K562 (cell line): ENCODE measurements around the gene LRP1B. TPM values are rescaled to one million over a fixed set of nuclear protein-coding genes. Genes with fewer than 3 reads are reported as not detected.

ENCODE experiments used
- ATAC-seq: fragments of 200-7000 bp; cut with Tn5 transposase; 3 replicates; pipeline ENCODE4 v1.9.1; 2020; ENCODE audit warnings: moderate library complexity
- BruUV-seq: library from RNA; stranded (reverse); fragments of 400-500 nt; replicated peaks from 2 replicates; lab custom pipeline; 2021; lab: Mats Ljungman, UMichigan
- CTCF ChIA-PET: fragments of 300-600 bp; formaldehyde crosslinking; extraction: SDS; loops from one replicate; lab custom pipeline; 2021; ENCODE audit warnings: low intra/inter-chr PET ratio; lab: Yijun Ruan, JAX
- POLR2A ChIA-PET: fragments of 300-600, 350-650 bp; sonication (Branson Sonifier 250); formaldehyde crosslinking; extraction: SDS; loops from one replicate; lab custom pipeline; 2021; ENCODE audit warnings: antibody characterized with exemption, inconsistent platforms; lab: Yijun Ruan, JAX
- DNase-seq, 4 experiments: peaks; one replicate each; pipeline versions ENCODE4 v3.0.0 to v3.0.0-alpha.2; 2011 to 2018; ENCODE audit warnings: low spot score in 3 of 4, mixed read lengths in 3 of 4; ENCODE audit errors: extremely low read depth in 1 of 4
- FAIRE-seq: peaks from 2 replicates; lab custom pipeline; 2011; peaks lifted over from hg19 to GRCh38; lab: Jason Lieb, UNC
- H2AFZ ChIP-seq: 2 replicates; pipeline ENCODE4 v1.6.0; 2011; ENCODE audit warnings: low read depth, low read length, control low read depth, inconsistent platforms
- H3K27ac ChIP-seq: fragments of 200-600 bp; 3 replicates; pipeline ENCODE4 v1.8.0; 2011; ENCODE audit warnings: low read depth, mild to moderate bottlenecking, control low read depth, inconsistent platforms, low read length, moderate library complexity, mixed read lengths; ENCODE audit errors: extremely low read depth
- H3K27me3 ChIP-seq, 2 experiments: fragments of 300-600 bp in 1 of 2; 2 replicates in 1 of 2; 3 replicates in 1 of 2; pipeline versions ENCODE4 v1.6.0 to v1.8.0; 2011; ENCODE audit warnings: inconsistent platforms in 2 of 2, low read length in 2 of 2, mild to moderate bottlenecking in 1 of 2, mixed read lengths in 1 of 2, moderate library complexity in 1 of 2; ENCODE audit not compliant: control insufficient read depth in 2 of 2, insufficient read depth in 2 of 2
- H3K36me3 ChIP-seq: fragments of 300-600 bp; 3 replicates; pipeline ENCODE4 v1.8.0; 2011; ENCODE audit warnings: mild to moderate bottlenecking, low read length, inconsistent platforms; ENCODE audit not compliant: control insufficient read depth, insufficient read depth
- H3K4me1 ChIP-seq, 2 experiments: fragments of 200-600 bp in 1 of 2; replicated peaks in 1 of 2; 2 replicates in 1 of 2; 3 replicates in 1 of 2; pipeline versions ENCODE4 v1.5.1 to v1.8.0; 2011; ENCODE audit warnings: inconsistent platforms in 2 of 2, low read length in 2 of 2, mild to moderate bottlenecking in 1 of 2, mixed read lengths in 1 of 2, moderate library complexity in 1 of 2; ENCODE audit not compliant: control insufficient read depth in 2 of 2, insufficient read depth in 2 of 2
- H3K4me2 ChIP-seq: 2 replicates; pipeline ENCODE4 v1.6.1; 2011; ENCODE audit warnings: low read length, control low read depth, inconsistent platforms, mixed read lengths; ENCODE audit not compliant: insufficient read depth
- H3K4me3 ChIP-seq: fragments of 200-600 bp; sonication (generic), shearing (Covaris generic); 2 replicates; pipeline ENCODE4 v1.5.1; 2016; ENCODE audit warnings: control low read depth, inconsistent platforms
- H3K79me2 ChIP-seq: fragments of 200-600 bp; 3 replicates; pipeline ENCODE4 v1.8.0; 2011; ENCODE audit warnings: low read length, inconsistent platforms; ENCODE audit not compliant: control insufficient read depth, insufficient read depth
- H3K9ac ChIP-seq, 2 experiments: 2 replicates each; pipeline versions ENCODE4 v1.6.0 to v1.6.1; 2011; ENCODE audit warnings: low read depth in 2 of 2, low read length in 2 of 2, control low read depth in 1 of 2, inconsistent platforms in 1 of 2, mild to moderate bottlenecking in 1 of 2, mixed read lengths in 1 of 2; ENCODE audit not compliant: insufficient read depth in 1 of 2
- H3K9me1 ChIP-seq: one replicate; pipeline ENCODE4 v1.6.0; 2011; ENCODE audit warnings: inconsistent platforms, mild to moderate bottlenecking, low read length, moderate library complexity; ENCODE audit not compliant: control insufficient read depth, insufficient read depth
- H3K9me3 ChIP-seq: replicated peaks from 2 replicates; pipeline ENCODE4 v1.5.1; 2011; ENCODE audit warnings: low read depth, low read length, inconsistent platforms; ENCODE audit not compliant: control insufficient read depth, insufficient read depth
- H4K20me1 ChIP-seq: replicated peaks from 2 replicates; pipeline ENCODE4 v1.6.1; 2011; ENCODE audit warnings: low read length, inconsistent platforms, mixed read lengths; ENCODE audit not compliant: control insufficient read depth, insufficient read depth
- BCL6 ChIP-seq: fragments of 250-450 bp; sonication (Bioruptor Pico); IDR thresholded peaks from 2 replicates; pipeline ENCODE4 v1.4.0; 2020
- CEBPG ChIP-seq, 3 experiments: fragments of 200-800 bp in 1 of 3; sonication (Bioruptor generic) in 1 of 3; sonication (generic) in 1 of 3; formaldehyde crosslinking in 1 of 3; IDR thresholded peaks in 2 of 3; conservative IDR thresholded peaks in 1 of 3; 2 replicates each; pipeline versions ENCODE4 v1.6.1 to v1.8.0; 2016 to 2022; ENCODE audit warnings: missing compliant biosample characterization in 2 of 3, missing genetic modification characterization in 2 of 3, mild to moderate bottlenecking in 1 of 3, missing genetic modification reagents in 1 of 3
- DIDO1 ChIP-seq: fragments of 450-650 bp; IDR thresholded peaks from 2 replicates; pipeline ENCODE4 v1.6.1; 2016; ENCODE audit warnings: low read depth, missing biosample characterization, missing genetic modification characterization
- E2F8 ChIP-seq: fragments of 450-650 bp; IDR thresholded peaks from 2 replicates; pipeline ENCODE4 v1.7.1; 2018; ENCODE audit warnings: mild to moderate bottlenecking, low read depth; ENCODE audit not compliant: partially characterized antibody
- GABPA ChIP-seq: fragments of 200-800 bp; sonication (Bioruptor generic); conservative IDR thresholded peaks from 2 replicates; pipeline ENCODE4 v1.6.1; 2016; ENCODE audit warnings: low read depth, missing genetic modification characterization, missing compliant biosample characterization
- KHSRP ChIP-seq: fragments of 450-650 bp; IDR thresholded peaks from 2 replicates; pipeline ENCODE4 v1.6.1; 2017
- LCOR ChIP-seq: sonication (generic); formaldehyde crosslinking; IDR thresholded peaks from 2 replicates; pipeline ENCODE4 v1.8.0; 2022; ENCODE audit warnings: mild to moderate bottlenecking, missing genetic modification reagents
- MECOM ChIP-seq: fragments of 250-450 bp; sonication (Bioruptor Pico); IDR thresholded peaks from 2 replicates; pipeline ENCODE4 v1.8.0; 2022; ENCODE audit warnings: inconsistent platforms
- MTA3 ChIP-seq: fragments of 450-650 bp; formaldehyde crosslinking; IDR thresholded peaks from 2 replicates; pipeline ENCODE4 v1.6.1; 2017; ENCODE audit warnings: mild to moderate bottlenecking, borderline replicate concordance
- PHF21A ChIP-seq: fragments of 450-650 bp; IDR thresholded peaks from 2 replicates; pipeline ENCODE4 v1.6.1; 2017; ENCODE audit warnings: low read depth, borderline replicate concordance
- POLR2G ChIP-seq: fragments of 200-400 bp; formaldehyde crosslinking; IDR thresholded peaks from 2 replicates; pipeline ENCODE4 v1.6.1; 2017; ENCODE audit warnings: low read depth, mild to moderate bottlenecking, antibody characterized with exemption, low read length, moderate library complexity
- RBM34 ChIP-seq: fragments of 200-400 bp; formaldehyde crosslinking; IDR thresholded peaks from 2 replicates; pipeline ENCODE4 v1.6.1; 2018; ENCODE audit warnings: low read length, borderline replicate concordance; ENCODE audit not compliant: insufficient read depth
- SMARCE1 ChIP-seq: fragments of 450-650 bp; IDR thresholded peaks from 2 replicates; pipeline ENCODE4 v1.7.1; 2016; ENCODE audit warnings: mild to moderate bottlenecking
- TCF7L2 ChIP-seq: fragments of 150-350 bp; IDR thresholded peaks from 2 replicates; pipeline ENCODE4 v1.6.1; 2016; ENCODE audit warnings: low read depth, mild to moderate bottlenecking, low read length, moderate library complexity
- TOE1 ChIP-seq, 2 experiments: fragments of 450-650 bp in 1 of 2; sonication (generic) in 1 of 2; formaldehyde crosslinking in 1 of 2; IDR thresholded peaks; 2 replicates each; pipeline versions ENCODE4 v1.7.1 to v1.8.0; 2016 to 2022; ENCODE audit warnings: borderline replicate concordance in 2 of 2, mild to moderate bottlenecking in 2 of 2, antibody characterized with exemption in 1 of 2, inconsistent platforms in 1 of 2, low read depth in 1 of 2, missing genetic modification reagents in 1 of 2, moderate library complexity in 1 of 2
- ZNF436 ChIP-seq: fragments of 250-450, 450-650 bp; sonication (Bioruptor Pico); formaldehyde crosslinking; IDR thresholded peaks from 2 replicates; pipeline ENCODE4 v1.7.0; 2020; ENCODE audit warnings: mild to moderate bottlenecking
- ZNF717 ChIP-seq: fragments of 250-450 bp; sonication (Bioruptor Pico); IDR thresholded peaks from 2 replicates; pipeline ENCODE4 v1.5.0; 2021
- WGBS: fragments of 100-300 bp; shearing (Covaris generic); methylation state at CpG from one replicate; pipeline ENCODE4 v1.1.6; 2016; ENCODE audit warnings: low coverage, mixed read lengths; ENCODE audit not compliant: insufficient coverage; ENCODE audit errors: missing lambda C conversion rate; 5-methylcytosine and 5-hydroxymethylcytosine counted together
- in situ Hi-C: fragments of 300-500 bp; cut with MboI; formaldehyde crosslinking; loops from 4 replicates; pipeline ENCODE4 v1.15.0; 2018; ENCODE audit warnings: inconsistent platforms, mixed read lengths
- intact Hi-C: fragments of 100-400 bp; cut with micrococcal nuclease; formaldehyde crosslinking; loops from 2 replicates; pipeline ENCODE4 v1.14.2; 2022
- polyA plus RNA-seq, 8 experiments: library from polyadenylated mRNA; depleted of rRNA in 4 of 8; stranded (reverse) in 5 of 8; unstranded in 3 of 8; fragments of >200 nt; fragmentation: Nextera tagmentation in 2 of 8; fragmentation: Illumina TruSeq in 1 of 8; extraction: Ambion mirVana in 2 of 8; extraction: Trizol in 1 of 8; gene quantifications; 2 replicates each; pipeline versions ENCODE4 v1.2.1 to v1.2.3, GENCODE V29; 2011 to 2014; ENCODE audit warnings: inconsistent platforms in 1 of 8, missing spikeins in 1 of 8
- total RNA-seq, 7 experiments: library from RNA; depleted of rRNA in 6 of 7; stranded (reverse); fragments of >200 nt in 6 of 7; fragmentation: Illumina TruSeq in 2 of 7; extraction: Trizol in 2 of 7; gene quantifications; 2 replicates each; pipeline versions ENCODE4 v1.2.1 to v1.2.3, GENCODE V29; 2011 to 2021; ENCODE audit warnings: low replicate concordance in 1 of 7
- TF ChIP-seq, protein P1 (sequence below): sonication (generic); formaldehyde crosslinking; IDR thresholded peaks from 2 replicates; pipeline ENCODE4 v1.8.0; 2022; ENCODE audit warnings: mild to moderate bottlenecking, low read depth, missing genetic modification reagents

LRP1B gene
- total and polyA plus RNA-seq, 9 of the 15 experiments (the other 6 are each of a cell fraction or from before 2014, with no cell fraction given): not detected

GRCh38 chr2:141517180-141517851 is 613.5 kb downstream of the LRP1B start:
- Histone ChIP-seq H3K36me3 (no peaks in the 10 kb centered on the region), H3K27ac (no peak overlapping the region), H3K9me1 (no peaks in the 10 kb centered on the region), H3K4me1 (no peaks in the 10 kb centered on the region), H3K4me3 (no peak overlapping the region), H3K9ac (no peak overlapping the region), H3K27me3 (no peaks in the 10 kb centered on the region), H3K79me2 (no peaks in the 10 kb centered on the region), H3K9me3 (no peaks in the 10 kb centered on the region), H3K4me2 (no peak overlapping the region), H2AFZ (no peak overlapping the region), H4K20me1 (no peaks in the 10 kb centered on the region)
- DNase-seq (no peak), FAIRE-seq (no peak), ATAC-seq (no peak)
- in situ Hi-C loops: no loop called here
- no TSS peak for BruUV-seq
- WGBS: 0% methylated on average over 4 of the region's 5 CpGs
- ChIA-PET CTCF (no interaction called here), POLR2A (no interaction called here)
- intact Hi-C loops: no loop called here
- TF ChIP-seq DIDO1 (tag): no peak
- TF ChIP-seq LCOR: no peak
- no peak for TF ChIP-seq ZNF436 (CRISPR knock-in tag)
- no peak for TF ChIP-seq PHF21A
- TF ChIP-seq MTA3: no peak
- no peak for TF ChIP-seq MECOM (CRISPR knock-in tag)
- no peak for TF ChIP-seq E2F8
- TF ChIP-seq TOE1 (IDR thresholded peaks at IDR 0.05; ENCODE audit: borderline replicate concordance): no peak
- no peak for TF ChIP-seq TOE1 (CRISPR knock-in tag; IDR thresholded peaks at IDR 0.05; ENCODE audit: borderline replicate concordance, low read depth)
- TF ChIP-seq KHSRP: no peak
- no peak for TF ChIP-seq TCF7L2
- no peak for TF ChIP-seq BCL6 (CRISPR knock-in tag)
- no peak for TF ChIP-seq CEBPG (CRISPR knock-in tag; IDR thresholded peaks at IDR 0.05)
- TF ChIP-seq CEBPG (tag; conservative IDR thresholded peaks at IDR 0.05 in 1 of 2, IDR thresholded peaks at IDR 0.05 in 1 of 2): no peak
- TF ChIP-seq RBM34: no peak
- TF ChIP-seq SMARCE1: no peak
- TF ChIP-seq, protein P1, sequence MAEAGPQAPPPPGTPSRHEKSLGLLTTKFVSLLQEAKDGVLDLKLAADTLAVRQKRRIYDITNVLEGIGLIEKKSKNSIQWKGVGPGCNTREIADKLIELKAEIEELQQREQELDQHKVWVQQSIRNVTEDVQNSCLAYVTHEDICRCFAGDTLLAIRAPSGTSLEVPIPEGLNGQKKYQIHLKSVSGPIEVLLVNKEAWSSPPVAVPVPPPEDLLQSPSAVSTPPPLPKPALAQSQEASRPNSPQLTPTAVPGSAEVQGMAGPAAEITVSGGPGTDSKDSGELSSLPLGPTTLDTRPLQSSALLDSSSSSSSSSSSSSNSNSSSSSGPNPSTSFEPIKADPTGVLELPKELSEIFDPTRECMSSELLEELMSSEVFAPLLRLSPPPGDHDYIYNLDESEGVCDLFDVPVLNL (CRISPR knock-in tag): no peak
- no peak for TF ChIP-seq POLR2G
- no peak for TF ChIP-seq ZNF717 (CRISPR knock-in tag)
- TF ChIP-seq GABPA: no peak
